Globus pallidus (tissue), 1 donor: ENCODE data around the gene RAB31.
A peak's percentile ranks its signal among the peaks of the same experiment; 100 is the strongest.

Experiments
- DNase-seq: peaks from one replicate; pipeline ENCODE4 v3.0.0-alpha.2; 2015; ENCODE audit warnings: low spot score

The RAB31 gene

GRCh38 chr18:9792565-9793245 lies 84.6 kb downstream of the RAB31 start:
- DNase-seq = no peak

GRCh38 chr18:9796011-9796410 lies 87.9 kb downstream of the RAB31 start:
- no peak for DNase-seq

GRCh38 chr18:9796935-9797549 lies 88.9 kb downstream of the RAB31 start:
- peak; percentile 87 for DNase-seq

GRCh38 chr18:9802175-9803062 lies 94.3 kb downstream of the RAB31 start:
- DNase-seq = no peak

GRCh38 chr18:9803063-9803697 lies 95.1 kb downstream of the RAB31 start:
- no peak for DNase-seq

- peak; percentile 61 for DNase-seq
These were observed 95.8 kb downstream of the RAB31 start for GRCh38 chr18:9803698-9804516.

- DNase-seq = no peak
These were observed 96.5 kb downstream of the RAB31 start for GRCh38 chr18:9804517-9805104.

- DNase-seq = no peak
These were observed 98.8 kb downstream of the RAB31 start for GRCh38 chr18:9806905-9807304.

- peak; percentile 66 for DNase-seq
These were observed 100.5 kb downstream of the RAB31 start for GRCh38 chr18:9808295-9809241.

- DNase-seq = no peak
These were observed 101.6 kb downstream of the RAB31 start for GRCh38 chr18:9809697-9810096.

- DNase-seq = no peak
These were observed 102.2 kb downstream of the RAB31 start for GRCh38 chr18:9810299-9810698.

GRCh38 chr18:9810994-9811705 lies 103.0 kb downstream of the RAB31 start:
- DNase-seq = no peak

- no peak for DNase-seq
These were observed 103.9 kb downstream of the RAB31 start for GRCh38 chr18:9811978-9812377.

GRCh38 chr18:9814431-9814830 lies 106.3 kb downstream of the RAB31 start:
- no peak for DNase-seq

GRCh38 chr18:9817286-9817685 lies 109.2 kb downstream of the RAB31 start:
- no peak for DNase-seq

GRCh38 chr18:9817725-9818422 lies 109.8 kb downstream of the RAB31 start:
- no peak for DNase-seq

- DNase-seq = no peak
These were observed 110.3 kb downstream of the RAB31 start for GRCh38 chr18:9818423-9818734.

GRCh38 chr18:9820127-9820526 lies 112.0 kb downstream of the RAB31 start:
- no peak for DNase-seq

GRCh38 chr18:9820719-9821118 lies 112.6 kb downstream of the RAB31 start:
- DNase-seq = no peak
